Heart right ventricle (tissue), 16 donors: ENCODE data around the gene EIF4E2. TPM values are rescaled to one million over a fixed set of nuclear protein-coding genes. Genes with fewer than 3 reads are reported as not detected.

ENCODE experiments used
- ATAC-seq, 8 donors: fragments of 200-7000 bp; cut with Tn5 transposase; one replicate each; pipeline ENCODE4 v1.9.1; 2020; ENCODE audit warnings: mild to moderate bottlenecking in 8 of 8, moderate library complexity in 8 of 8, moderate number of reproducible peaks in 1 of 8
- DNase-seq, 2 donors: peaks; one replicate each; pipeline ENCODE4 v3.0.0-alpha.2; 2020
- H3K27ac ChIP-seq, 10 donors: fragments of 200-600 bp; sonication (generic) in 2 of 10; one replicate each; pipeline versions ENCODE4 v1.5.0 to v1.8.0; 2020 to 2022; ENCODE audit warnings: mild to moderate bottlenecking in 3 of 10
- H3K27me3 ChIP-seq, 7 donors: fragments of 200-600 bp; one replicate each; pipeline ENCODE4 v1.8.0; 2021 to 2022; ENCODE audit warnings: mild to moderate bottlenecking in 2 of 7
- H3K36me3 ChIP-seq, 9 donors: fragments of 200-600 bp; sonication (generic) in 1 of 9; one replicate each; pipeline versions ENCODE4 v1.5.0 to v1.8.0; 2020 to 2022; ENCODE audit warnings: mild to moderate bottlenecking in 2 of 9
- H3K4me1 ChIP-seq, 9 donors: fragments of 200-600 bp; sonication (generic) in 1 of 9; one replicate each; pipeline versions ENCODE4 v1.5.0 to v1.8.0; 2020 to 2022; ENCODE audit warnings: mild to moderate bottlenecking in 4 of 9
- H3K4me3 ChIP-seq, 10 donors: fragments of 200-600 bp; sonication (generic) in 2 of 10; one replicate each; pipeline versions ENCODE4 v1.5.0 to v1.8.0; 2020 to 2022; ENCODE audit warnings: mild to moderate bottlenecking in 7 of 10, moderate library complexity in 2 of 10
- H3K9me3 ChIP-seq, 11 donors: fragments of 200-600 bp in 10 of 11; sonication (generic) in 2 of 11; one replicate each; pipeline versions ENCODE4 v1.5.0 to v1.8.0; 2013 to 2022; ENCODE audit warnings: mild to moderate bottlenecking in 2 of 11, control low read depth in 1 of 11, moderate library complexity in 1 of 11
- CTCF ChIP-seq, 9 donors: fragments of 200-600 bp; sonication (generic) in 2 of 9; IDR thresholded peaks; one replicate each; pipeline versions ENCODE4 v1.5.0 to v1.8.0; 2021 to 2022; ENCODE audit warnings: antibody characterized with exemption in 9 of 9, mild to moderate bottlenecking in 5 of 9, moderate library complexity in 1 of 9
- WGBS, 2 donors: extraction: QIAGEN DNeasy Blood & Tissue Kit; methylation state at CpG; one replicate each; pipeline ENCODE4 v1.1.7; 2013; ENCODE audit warnings: inconsistent platforms in 1 of 2; 5-methylcytosine and 5-hydroxymethylcytosine counted together
- intact Hi-C, 10 donors: fragments of 100-400 bp; cut with DNase I; formaldehyde crosslinking; loops; one replicate each; pipeline versions ENCODE4 v1.11.1 to v1.14.2; 2022
- polyA plus RNA-seq, 2 donors: library from polyadenylated mRNA; stranded (reverse); fragments of 200-250 nt; gene quantifications; one replicate each; pipeline ENCODE4 v1.2.3, GENCODE V29; 2013
- total RNA-seq, 10 donors: library from RNA; stranded (reverse); fragmentation: NEBNext Ultra II Directional in 3 of 10; extraction: Animal tissue kit (Norgen Biotek cat#: 25700) in 3 of 10; gene quantifications; one replicate each; pipeline versions ENCODE4 v1.2.1 to v1.2.4, GENCODE V29; 2021 to 2023
- donor health status: Arrhythmogenic right ventricular cardiomyopathy.
- donor health status: ischemic (EF 13 %, LVEDD 7.1; RV severe dilation, severe dysfunction).
- donor health status: healthy with polysubstance abuse.
- donor health status: DM: no; HTN: yes; CAD: no.
- donor health status: DM: no; HTN: no; CAD: no.
- donor health status: ischemic (EF 25% LVEDD 6.9; RV normal size, moderate dysfunction).
- donor health status: ischemic (EF 25% LVEDD 5.7; RV mildly dilated, moderate dysfunction).
- donor health status: healthy.
- donor health status: DM: yes; HTN: yes; CAD: no.
- donor health status: Ischemic cardiomyopathy.
- donor health status: ischemic (EF 35%, LVEDD 5.7; RV mildly dilated, moderate dysfunction).
- donor health status: nonischemic (EF 11% LVEDD 7.7; RV severe dilation, severe dysfunction).
- donor health status: DM: yes; HTN: yes; CAD: no.
- donor health status: PGD.
- donor health status: ischemic (EF 29% LVEDD 5.4; RV normal size, mild dysfunction).
- donor health status: nonischemic (EF 23%, LVEDD 6.1; RV moderate dilation, normal function).

EIF4E2 gene
- total and polyA plus RNA-seq, 12 donors: 30.3 to 58.1 (median 40.2) TPM

DNA sequence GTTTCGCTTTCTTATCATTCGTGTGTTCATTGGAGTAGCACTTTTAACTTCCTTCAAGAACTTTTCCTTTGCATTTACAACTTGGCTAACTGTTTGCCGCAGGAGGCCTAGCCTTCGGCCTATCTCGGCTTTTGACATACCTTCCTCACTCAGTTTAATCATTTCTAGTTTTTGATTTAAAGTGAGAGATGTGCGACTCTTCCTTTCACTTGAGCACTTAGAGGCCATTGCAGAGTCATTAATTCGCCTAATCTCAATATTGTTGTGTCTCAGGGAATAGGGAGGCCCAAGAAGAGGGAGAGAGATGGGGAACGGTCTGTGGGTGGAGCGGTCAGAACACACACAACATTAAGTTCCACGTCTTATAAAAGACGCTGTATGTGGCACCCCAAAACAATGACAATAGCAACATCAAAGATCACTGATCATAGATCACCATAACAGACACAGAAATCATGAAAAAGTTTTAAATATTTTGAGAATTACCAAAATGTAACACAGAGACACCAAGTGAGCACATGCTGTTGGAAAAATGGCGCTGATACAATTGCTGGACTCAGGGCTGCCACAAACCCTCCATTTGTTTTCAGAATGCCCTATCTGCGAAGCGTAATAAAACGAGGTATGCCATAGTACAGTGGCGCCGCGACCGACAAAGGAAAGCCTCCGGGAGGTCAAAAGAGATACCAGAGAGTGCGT lies 685 bp upstream of the EIF4E2 start:
- TF ChIP-seq CTCF (IDR thresholded peaks at IDR 0.05): no peak
- H3K4me3 ChIP-seq: peak overlapping the region; percentile 68 to 98 (median 92)
- intact Hi-C loops: no loop called here
- peak overlapping the region; percentile 74 to 100 (median 98) for H3K27ac ChIP-seq
- H3K36me3 ChIP-seq: peaks cover 0 to 34% (median 3%) of the 10 kb centered on the region in 9 donors
- peaks cover 6 to 62% (median 25%) of the 10 kb centered on the region in 9 donors for H3K4me1 ChIP-seq
- peaks cover 0 to 16% (median 9%) of the 10 kb centered on the region in 11 donors for H3K9me3 ChIP-seq
- no peaks in the 10 kb centered on the region for H3K27me3 ChIP-seq
- 39 to 43% methylated on average over 21 of the region's 21 CpGs for whole genome bisulfite sequencing, 2 donors
- no peak for DNase-seq
- ATAC-seq: no peak

DNA sequence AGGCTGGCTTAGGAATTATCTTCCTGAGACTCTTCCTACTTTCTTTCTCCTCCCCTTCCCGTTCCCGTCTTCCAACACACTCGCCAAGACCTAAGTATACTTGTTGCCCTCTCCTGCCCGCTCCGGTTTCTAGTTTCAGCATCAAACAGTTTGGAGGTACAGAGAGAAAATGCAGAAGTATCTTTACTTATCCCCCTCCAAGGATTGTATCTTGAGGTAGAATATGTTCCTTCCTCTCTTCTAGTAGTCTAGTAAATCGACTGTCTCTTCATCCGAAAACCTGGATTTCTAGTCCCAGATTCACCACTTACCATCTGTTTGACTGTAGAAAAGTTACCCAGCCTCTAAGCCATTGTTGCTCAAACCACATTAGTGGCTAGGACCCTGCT lies 755 bp downstream of the EIF4E2 start:
- H3K4me1 ChIP-seq: peaks cover 6 to 63% (median 25%) of the 10 kb centered on the region in 9 donors
- no peak for ATAC-seq

DNA sequence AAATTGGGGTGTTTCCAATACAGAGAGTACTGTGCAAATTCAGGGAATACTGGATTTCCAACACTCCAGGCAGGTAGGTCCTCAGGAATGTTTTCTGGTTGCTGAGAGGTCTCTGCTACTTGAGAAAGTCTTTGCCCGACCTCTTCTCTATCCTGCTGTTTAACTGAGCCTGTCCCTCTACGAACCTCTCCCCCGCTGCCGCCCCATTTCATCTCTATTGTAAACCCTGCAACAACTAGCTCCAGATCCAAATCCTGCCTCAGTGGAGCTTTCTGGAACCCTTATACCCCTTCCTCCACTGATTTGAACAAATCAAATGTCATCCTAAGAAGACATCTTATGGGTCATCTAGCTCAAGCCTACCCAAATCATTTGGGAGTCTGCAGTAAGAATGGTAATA lies 1.3 kb downstream of the EIF4E2 start:
- peak overlapping the region in 1 of 10 donors; percentile 100 for H3K27ac ChIP-seq

More for the DNA sequence above, 755 bp downstream of the EIF4E2 start:
- no peak for TF ChIP-seq CTCF (IDR thresholded peaks at IDR 0.05)
- 12 to 15% methylated on average over 7 of the region's 7 CpGs for WGBS, 2 donors
- intact Hi-C loops: no loop called here
- peaks cover 0 to 16% (median 9%) of the 10 kb centered on the region in 11 donors for H3K9me3 ChIP-seq
- H3K36me3 ChIP-seq: peaks cover 0 to 46% (median 3%) of the 10 kb centered on the region in 9 donors
- no peaks in the 10 kb centered on the region for H3K27me3 ChIP-seq
- peak overlapping the region in 8 of 10 donors; percentile 96 to 100 (median 98) for H3K27ac ChIP-seq
- no peak for DNase-seq
- H3K4me3 ChIP-seq: peak overlapping the region; percentile 68 to 98 (median 92)

DNA sequence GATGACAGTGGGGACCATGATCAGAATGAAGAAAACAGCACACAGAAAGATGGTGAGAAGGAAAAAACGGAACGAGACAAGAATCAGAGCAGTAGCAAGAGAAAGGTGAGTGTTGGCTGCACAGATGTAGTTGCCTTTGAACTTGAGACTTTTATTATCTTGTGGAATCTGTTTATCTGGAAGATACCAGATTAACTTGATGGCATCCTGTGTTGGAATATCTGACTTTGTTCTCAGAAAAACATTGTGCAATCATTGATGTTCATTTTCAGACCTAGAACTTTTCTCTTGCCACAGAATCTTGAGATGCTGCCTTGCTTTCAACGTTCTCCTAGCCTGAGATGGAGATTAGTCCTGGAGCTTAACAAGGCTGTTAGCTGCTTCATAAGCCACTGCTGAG lies 5.9 kb downstream of the EIF4E2 start:
- Histone ChIP-seq H3K27me3 (no peaks in the 10 kb centered on the region), H3K4me1 (peaks cover 5 to 39% (median 22%) of the 10 kb centered on the region in 9 donors), H3K4me3 (no peak overlapping the region), H3K36me3 (peaks cover 0 to 86% (median 39%) of the 10 kb centered on the region in 9 donors), H3K9me3 (no peaks in the 10 kb centered on the region), H3K27ac (no peak overlapping the region)
- 83 to 91% methylated on average over 3 of the region's 3 CpGs for WGBS, 2 donors
- no peak for TF ChIP-seq CTCF (IDR thresholded peaks at IDR 0.05)
- ATAC-seq (no peak), DNase-seq (no peak)
- intact Hi-C loops: loop anchor here in 1 of 10 donors (1.0 kb wide), 1 partner anchor 33 kb away; no protein-coding TSS in a partner anchor

More for the DNA sequence above, 1.3 kb downstream of the EIF4E2 start:
- DNase-seq (no peak), ATAC-seq (no peak)
- peak overlapping the region in 9 of 10 donors; percentile 68 to 98 (median 92) for H3K4me3 ChIP-seq
- intact Hi-C loops: no loop called here
- 96 to 97% methylated on average over 4 of the region's 4 CpGs for WGBS, 2 donors
- peaks cover 6 to 57% (median 25%) of the 10 kb centered on the region in 9 donors for H3K4me1 ChIP-seq
- peaks cover 0 to 16% (median 9%) of the 10 kb centered on the region in 11 donors for H3K9me3 ChIP-seq
- no peaks in the 10 kb centered on the region for H3K27me3 ChIP-seq
- H3K36me3 ChIP-seq: peaks cover 0 to 50% (median 7%) of the 10 kb centered on the region in 9 donors
- TF ChIP-seq CTCF (IDR thresholded peaks at IDR 0.05): no peak
